HepG2 (cell line): ENCODE data around the gene ASF1B. TPM values are rescaled to one million over a fixed set of nuclear protein-coding genes. Genes with fewer than 3 reads are reported as not detected.
A peak's percentile ranks its signal among the peaks of the same experiment; 100 is the strongest.

ENCODE experiments used
- ATAC-seq: fragments of 200-7000 bp; cut with Tn5 transposase; 3 replicates; pipeline ENCODE4 v1.9.1; 2020; ENCODE audit warnings: mild to moderate bottlenecking, moderate library complexity
- BruUV-seq: library from RNA; stranded (reverse); fragments of 400-500 nt; replicated peaks from 2 replicates; lab custom pipeline; 2021; lab: Mats Ljungman, UMichigan
- CTCF ChIA-PET: fragments of 300-600 bp; formaldehyde crosslinking; extraction: SDS; loops from one replicate; lab custom pipeline; 2021; ENCODE audit warnings: low total read pairs, inconsistent platforms, low intra/inter-chr PET ratio; lab: Yijun Ruan, JAX
- POLR2A ChIA-PET: fragments of 350-600 bp; sonication (Branson Sonifier 250); formaldehyde crosslinking; loops from one replicate; lab custom pipeline; 2020; ENCODE audit warnings: antibody characterized with exemption, inconsistent platforms; lab: Yijun Ruan, JAX
- DNase-seq: peaks from one replicate; pipeline ENCODE4 v3.0.0-alpha.2; 2015; ENCODE audit warnings: low spot score
- FAIRE-seq: peaks from 3 replicates; lab custom pipeline; 2011; peaks lifted over from hg19 to GRCh38; lab: Jason Lieb, UNC
- H2AFZ ChIP-seq: one replicate; pipeline ENCODE4 v1.6.1; 2011; ENCODE audit warnings: low read length, inconsistent platforms
- H3K27ac ChIP-seq: fragments of 300-600 bp; 3 replicates; pipeline ENCODE4 v1.8.0; 2011; ENCODE audit warnings: mixed run types, mild to moderate bottlenecking, mixed read lengths, low read length, inconsistent platforms; ENCODE audit not compliant: insufficient read depth; ENCODE audit errors: extremely low read length
- H3K27me3 ChIP-seq, 2 experiments: fragments of 200-600 bp in 1 of 2; 2 replicates in 1 of 2; 3 replicates in 1 of 2; pipeline versions ENCODE4 v1.6.0 to v1.8.0; 2011; ENCODE audit warnings: low read length in 2 of 2, mild to moderate bottlenecking in 2 of 2, moderate library complexity in 2 of 2, inconsistent platforms in 1 of 2; ENCODE audit not compliant: insufficient read depth in 2 of 2, control insufficient read depth in 1 of 2
- H3K36me3 ChIP-seq, 2 experiments: fragments of 200-600 bp in 1 of 2; replicated peaks in 1 of 2; 2 replicates in 1 of 2; 3 replicates in 1 of 2; pipeline versions ENCODE4 v1.5.1 to v1.8.0; 2011; ENCODE audit warnings: low read length in 2 of 2, inconsistent platforms in 1 of 2; ENCODE audit not compliant: insufficient read depth in 2 of 2, control insufficient read depth in 1 of 2
- H3K4me1 ChIP-seq: 2 replicates; pipeline ENCODE4 v1.5.1; 2012; ENCODE audit warnings: low read length, inconsistent platforms; ENCODE audit not compliant: insufficient read depth
- H3K4me2 ChIP-seq: 2 replicates; pipeline ENCODE4 v1.6.0; 2011; ENCODE audit warnings: low read depth, low read length, inconsistent platforms
- H3K4me3 ChIP-seq, 3 experiments: fragments of 200-600 bp in 1 of 3; sonication (generic), shearing (Covaris generic) in 1 of 3; replicated peaks in 1 of 3; 2 replicates each; pipeline ENCODE4 v1.5.1; 2011 to 2016; ENCODE audit warnings: low read length in 3 of 3, inconsistent platforms in 2 of 3, low read depth in 2 of 3, mild to moderate bottlenecking in 2 of 3, control low read depth in 1 of 3, mixed read lengths in 1 of 3; ENCODE audit not compliant: insufficient read depth in 1 of 3
- H3K79me2 ChIP-seq: one replicate; pipeline ENCODE4 v1.6.1; 2011; ENCODE audit warnings: low read length, inconsistent platforms; ENCODE audit not compliant: insufficient read depth
- H3K9ac ChIP-seq: 2 replicates; pipeline ENCODE4 v1.6.0; 2011; ENCODE audit warnings: mild to moderate bottlenecking, low read depth, low read length, inconsistent platforms; ENCODE audit not compliant: insufficient read depth
- H3K9me3 ChIP-seq: 2 replicates; pipeline ENCODE4 v1.5.1; 2012; ENCODE audit warnings: mild to moderate bottlenecking, low read length
- H4K20me1 ChIP-seq: 2 replicates; pipeline ENCODE4 v1.6.0; 2011; ENCODE audit warnings: inconsistent platforms, mild to moderate bottlenecking, low read length, moderate library complexity; ENCODE audit not compliant: insufficient read depth
- PBX2 ChIP-seq: IDR thresholded peaks from 2 replicates; pipeline ENCODE4 v1.6.1; 2016; ENCODE audit warnings: control low read depth
- ZBTB4 ChIP-seq: sonication (generic); formaldehyde crosslinking; IDR thresholded peaks from 2 replicates; pipeline ENCODE4 v1.4.0; 2020; ENCODE audit warnings: missing genetic modification reagents, mild to moderate bottlenecking, borderline replicate concordance
- ZNF619 ChIP-seq: sonication (generic); formaldehyde crosslinking; IDR thresholded peaks from 2 replicates; pipeline ENCODE4 v1.4.0; 2020; ENCODE audit warnings: mild to moderate bottlenecking, missing genetic modification reagents
- ZSCAN9 ChIP-seq: IDR thresholded peaks from 2 replicates; pipeline ENCODE4 v1.6.1; 2016; ENCODE audit warnings: borderline replicate concordance
- WGBS: methylation state at CpG from one replicate; pipeline ENCODE4 v1.1.6; 2017; ENCODE audit warnings: low lambda C conversion rate; 5-methylcytosine and 5-hydroxymethylcytosine counted together
- in situ Hi-C: cut with HindIII; loops from 2 replicates; pipeline ENCODE4 v1.10.0; 2017; ENCODE audit warnings: low pct_unique_long_range_greater_than_20kb; ENCODE audit not compliant: extremely low pct_ligation_motif_present
- intact Hi-C: fragments of 100-400 bp; cut with micrococcal nuclease; formaldehyde crosslinking; loops from one replicate; pipeline ENCODE4 v1.10.0; 2022; ENCODE audit not compliant: unreplicated experiment
- polyA plus RNA-seq, 8 experiments: library from polyadenylated mRNA; depleted of rRNA in 3 of 8; stranded (reverse) in 7 of 8; unstranded in 1 of 8; fragments of >200 nt; fragmentation: Illumina TruSeq in 4 of 8; extraction: Trizol in 4 of 8; gene quantifications; 2 replicates each; pipeline versions ENCODE4 v1.2.1 to v1.2.3, GENCODE V29; 2011 to 2016; ENCODE audit warnings: low read depth in 4 of 8, missing spikeins in 1 of 8, mixed read lengths in 1 of 8; ENCODE audit not compliant: insufficient read depth in 1 of 8
- total RNA-seq, 5 experiments: library from RNA; depleted of rRNA; stranded (reverse); fragments of >200 nt; fragmentation: Illumina TruSeq; extraction: Trizol; gene quantifications; 2 replicates each; pipeline ENCODE4 v1.2.3, GENCODE V29; 2016; ENCODE audit warnings: low read depth in 1 of 5

ASF1B gene
- total and polyA plus RNA-seq, 2 of the 13 experiments (the other 11 are each of a cell fraction or from before 2014, with no cell fraction given): 18.2 to 24.8 TPM

GRCh38 chr19:14120497-14120780 is 15.9 kb downstream of the ASF1B start (continued):
- no peak for TF ChIP-seq ZBTB4
- no peak for TF ChIP-seq ZSCAN9

GRCh38 chr19:14119644-14120496 is 16.5 kb downstream of the ASF1B start:
- peak overlapping the region; percentile 100 for H3K4me2 ChIP-seq
- ATAC-seq (no peak), DNase-seq (no peak), FAIRE-seq (no peak)
- peak overlapping the region; percentile 89; the same call in 1 of the 2 replicates for H3K9ac ChIP-seq
- 90% methylated on average over 4 of the region's 7 CpGs for WGBS
- H3K4me3 ChIP-seq: peak overlapping the region in 1 of 3 experiments; percentile 4; a peak in 1 of 6 replicates
- H2AFZ ChIP-seq: no peak overlapping the region
- peaks cover 33% of the 10 kb centered on the region for H3K4me1 ChIP-seq
- H3K79me2 ChIP-seq: peaks cover 12% of the 10 kb centered on the region
- H3K27me3 ChIP-seq: no peaks in the 10 kb centered on the region; a peak in 1 of 5 replicates
- in situ Hi-C loops (no loop called here), intact Hi-C loops (loop anchor here (5.0 kb wide), 1 partner anchor 38 kb away; no protein-coding TSS in a partner anchor)
- H3K27ac ChIP-seq: no peak overlapping the region
- ChIA-PET POLR2A (interaction anchor here (2.5 kb wide), 1 partner anchor 17 kb away, joined by 21 read pairs; the partner anchor contains the start of gene ASF1B), CTCF (no interaction called here)
- BruUV-seq: no TSS peak
- H3K9me3 ChIP-seq: no peaks in the 10 kb centered on the region
- H4K20me1 ChIP-seq: no peaks in the 10 kb centered on the region
- H3K36me3 ChIP-seq: peaks cover 0 to 4% of the 10 kb centered on the region in 2 experiments; a peak in 2 of 5 replicates
- TF ChIP-seq PBX2: peak; percentile 49; the same call in 1 of the 2 replicates
- TF ChIP-seq ZNF619 (CRISPR knock-in tag): no peak
